Stromal cell of bone marrow (primary cell): ENCODE results near the gene MOK.
"Not testable (repeated sequence)": the region's sequence is repeated elsewhere in the genome, so short reads cannot be mapped to it uniquely, and the experiment has no call there.

Experiments used
- DNase-seq: peaks from one replicate; pipeline ENCODE4 v3.0.0-alpha.2; 2012; ENCODE audit warnings: low read depth

The MOK gene, protein sequence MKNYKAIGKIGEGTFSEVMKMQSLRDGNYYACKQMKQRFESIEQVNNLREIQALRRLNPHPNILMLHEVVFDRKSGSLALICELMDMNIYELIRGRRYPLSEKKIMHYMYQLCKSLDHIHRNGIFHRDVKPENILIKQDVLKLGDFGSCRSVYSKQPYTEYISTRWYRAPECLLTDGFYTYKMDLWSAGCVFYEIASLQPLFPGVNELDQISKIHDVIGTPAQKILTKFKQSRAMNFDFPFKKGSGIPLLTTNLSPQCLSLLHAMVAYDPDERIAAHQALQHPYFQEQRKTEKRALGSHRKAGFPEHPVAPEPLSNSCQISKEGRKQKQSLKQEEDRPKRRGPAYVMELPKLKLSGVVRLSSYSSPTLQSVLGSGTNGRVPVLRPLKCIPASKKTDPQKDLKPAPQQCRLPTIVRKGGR

DNA sequence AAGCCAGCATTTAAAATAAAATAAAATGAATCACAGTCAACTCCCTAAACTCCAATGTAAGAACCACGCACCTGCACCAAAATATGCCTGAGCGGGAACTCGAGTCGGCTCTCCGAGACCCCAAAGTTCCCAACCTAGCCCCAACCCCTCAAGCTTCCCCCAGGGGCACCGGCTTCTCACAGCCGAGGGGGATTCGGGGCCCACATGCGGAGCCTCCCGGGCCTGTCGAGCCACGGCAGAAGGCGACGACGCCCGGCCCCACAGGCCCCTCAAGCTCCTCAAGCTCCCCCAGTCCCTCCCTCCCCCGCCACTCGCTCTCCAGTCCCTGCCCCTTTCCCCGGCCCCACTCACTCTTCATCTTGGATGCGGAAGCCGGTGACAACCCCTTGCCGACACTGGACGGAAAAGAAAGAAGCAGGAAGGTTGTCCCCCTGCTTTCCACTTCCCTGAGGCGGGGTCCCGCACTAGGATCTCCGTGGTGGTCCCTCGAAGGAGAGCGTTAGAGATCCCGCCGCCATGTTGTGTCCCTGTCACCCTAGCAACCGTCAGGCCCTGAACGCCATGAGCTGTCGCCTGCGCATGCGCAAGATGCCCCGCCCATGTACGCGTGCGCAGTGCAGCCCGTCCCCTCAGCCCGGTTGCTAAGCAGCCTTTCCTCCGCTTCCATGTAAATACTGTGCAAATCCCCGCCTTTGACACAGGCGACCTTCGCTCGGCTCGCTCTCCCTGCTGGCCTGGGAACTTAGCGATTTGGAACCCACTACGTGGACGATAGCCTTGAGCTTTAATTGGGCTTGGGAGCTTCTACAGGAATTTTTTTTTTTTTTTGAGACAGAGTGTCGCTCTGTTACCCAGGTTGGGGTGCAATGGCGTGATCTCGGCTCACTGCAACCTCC lies at the start of gene MOK:
Gene MOK (minus strand): TSS at position 554 of the 896 bp plus-strand sequence. CDS start 196 bp downstream, at position 358.
- peak; percentile 93 for DNase-seq

- DNase-seq, result no peak
These were observed 48.2 kb upstream of the MOK start for GRCh38 chr14:102353126-102353619.

- no peak for DNase-seq
These were observed 47.2 kb upstream of the MOK start for GRCh38 chr14:102352213-102352612.

DNA sequence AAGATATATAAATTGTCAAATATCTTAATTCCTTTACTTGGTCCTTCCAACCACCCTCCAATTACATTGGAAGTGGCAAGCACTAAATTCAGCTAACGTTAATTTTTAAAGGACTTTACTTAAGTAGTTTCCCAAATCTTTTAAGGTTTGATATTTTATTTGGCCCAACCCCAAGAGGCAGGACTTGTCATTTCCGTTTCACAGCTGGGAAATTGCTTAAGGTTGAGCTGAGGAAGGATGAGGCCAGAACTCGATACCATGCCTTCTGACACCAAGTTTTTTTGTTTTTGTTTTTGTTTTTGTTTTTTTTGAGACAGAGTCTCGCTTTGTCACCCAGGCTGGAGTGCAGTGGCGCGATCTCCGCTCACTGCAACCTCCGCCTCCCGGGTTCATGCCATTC lies 46.6 kb upstream of the MOK start:
- peak; percentile 18 for DNase-seq

DNA sequence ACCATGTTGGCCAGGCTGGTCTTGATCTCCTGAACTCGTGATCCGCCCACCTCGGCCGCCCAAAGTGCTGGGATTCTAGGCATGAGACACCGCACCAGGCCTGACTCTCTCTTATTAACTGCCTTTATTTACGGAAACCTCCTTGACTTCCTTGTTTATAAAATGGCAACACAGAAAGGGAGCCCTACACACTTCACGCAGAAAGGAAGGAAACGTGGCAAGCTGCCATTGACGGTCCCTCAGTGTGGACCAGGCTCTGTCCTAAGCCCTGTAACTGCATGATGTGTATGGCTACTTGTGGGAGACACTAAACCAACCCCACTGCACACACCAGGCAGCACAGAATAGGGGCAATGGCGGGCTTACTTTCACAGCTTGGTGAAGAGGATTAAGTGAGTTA lies 46.1 kb upstream of the MOK start:
- no peak for DNase-seq

GRCh38 chr14:102348376-102348775 lies 43.4 kb upstream of the MOK start:
- DNase-seq, result no peak

- DNase-seq, result no peak
These were observed 41.7 kb upstream of the MOK start for GRCh38 chr14:102346645-102347044.

GRCh38 chr14:102345232-102345631 lies 40.3 kb upstream of the MOK start:
- DNase-seq, result no peak

DNA sequence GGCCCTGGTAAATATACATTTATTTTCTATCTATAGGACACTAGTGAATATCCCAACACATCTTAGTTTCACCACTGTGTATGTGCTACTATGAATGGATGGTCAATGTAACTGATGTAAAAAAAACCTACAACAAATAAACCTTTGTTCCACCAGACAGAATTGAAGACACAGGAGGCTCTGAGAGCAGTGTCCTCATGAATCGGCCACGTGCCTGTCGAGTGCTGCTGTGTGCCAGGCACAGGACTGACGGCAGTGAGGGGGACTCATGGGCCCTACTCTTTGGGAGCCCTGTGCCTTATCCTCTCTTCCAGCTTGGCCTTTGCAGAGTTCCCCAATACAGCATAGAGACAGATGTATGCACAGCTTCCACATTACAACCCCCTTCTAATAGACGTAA lies 39.5 kb upstream of the MOK start:
- no peak for DNase-seq

GRCh38 chr14:102344084-102344483 lies 39.1 kb upstream of the MOK start:
- DNase-seq, result no peak

DNA sequence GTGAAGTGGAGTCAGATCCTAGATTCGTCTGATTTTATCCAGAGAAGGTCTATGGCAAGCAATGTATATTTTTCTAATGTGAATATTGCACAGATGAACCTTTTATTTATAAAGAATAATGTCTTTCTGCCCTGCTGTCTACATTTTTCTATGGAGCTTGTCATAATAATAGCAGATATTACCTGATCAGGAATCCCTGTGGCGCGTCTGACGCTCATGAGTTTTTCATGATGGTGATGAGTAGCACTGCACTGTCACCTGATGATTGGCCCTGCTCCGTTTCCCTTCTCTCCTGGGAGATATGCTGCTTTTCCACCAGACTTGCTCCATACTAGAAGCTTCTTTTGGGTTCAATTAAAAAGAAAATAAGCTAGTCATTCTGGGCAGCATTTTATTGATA lies 37.3 kb upstream of the MOK start:
- DNase-seq, result no peak

DNA sequence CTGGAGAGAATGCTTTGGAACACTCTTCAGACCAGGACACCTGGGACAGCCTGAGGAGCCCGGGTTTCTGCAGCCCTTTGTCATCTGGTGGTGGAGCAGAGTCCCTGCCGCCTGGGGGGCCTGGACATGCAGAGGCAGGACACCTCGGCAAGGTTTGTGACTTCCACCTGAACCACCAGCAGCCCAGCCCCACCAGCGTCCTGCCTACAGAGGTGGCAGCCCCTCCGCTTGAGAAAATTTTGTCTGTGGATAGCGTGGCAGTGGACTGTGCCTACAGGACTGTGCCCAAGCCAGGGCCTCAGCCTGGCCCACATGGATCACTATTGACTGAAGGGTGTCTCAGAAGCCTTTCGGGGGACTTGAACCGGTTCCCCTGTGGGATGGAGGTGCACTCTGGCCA lies 36.6 kb upstream of the MOK start:
- DNase-seq, result no peak

GRCh38 chr14:102338724-102339123 lies 33.8 kb upstream of the MOK start:
- DNase-seq, result no peak

DNA sequence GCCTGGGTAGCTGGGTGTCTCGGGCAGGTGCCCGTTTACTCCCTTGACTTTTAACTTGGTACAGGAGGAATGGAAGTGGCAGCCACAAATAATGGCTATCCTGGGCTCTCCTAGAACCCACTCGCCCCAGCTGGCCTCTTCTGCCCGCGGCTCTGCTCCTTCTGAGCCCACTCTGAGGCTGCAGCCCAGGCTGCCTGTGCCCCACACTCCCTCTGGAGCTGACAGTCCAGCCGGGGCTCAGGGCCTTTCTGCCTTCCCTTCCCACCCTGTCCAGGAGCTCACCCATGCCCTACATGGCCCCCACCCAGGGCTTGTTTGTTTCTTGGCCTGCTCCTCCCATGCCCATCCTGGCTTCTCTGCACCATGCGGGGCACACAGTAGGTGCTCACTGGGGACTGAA lies 30.2 kb upstream of the MOK start:
- DNase-seq, result no peak

DNA sequence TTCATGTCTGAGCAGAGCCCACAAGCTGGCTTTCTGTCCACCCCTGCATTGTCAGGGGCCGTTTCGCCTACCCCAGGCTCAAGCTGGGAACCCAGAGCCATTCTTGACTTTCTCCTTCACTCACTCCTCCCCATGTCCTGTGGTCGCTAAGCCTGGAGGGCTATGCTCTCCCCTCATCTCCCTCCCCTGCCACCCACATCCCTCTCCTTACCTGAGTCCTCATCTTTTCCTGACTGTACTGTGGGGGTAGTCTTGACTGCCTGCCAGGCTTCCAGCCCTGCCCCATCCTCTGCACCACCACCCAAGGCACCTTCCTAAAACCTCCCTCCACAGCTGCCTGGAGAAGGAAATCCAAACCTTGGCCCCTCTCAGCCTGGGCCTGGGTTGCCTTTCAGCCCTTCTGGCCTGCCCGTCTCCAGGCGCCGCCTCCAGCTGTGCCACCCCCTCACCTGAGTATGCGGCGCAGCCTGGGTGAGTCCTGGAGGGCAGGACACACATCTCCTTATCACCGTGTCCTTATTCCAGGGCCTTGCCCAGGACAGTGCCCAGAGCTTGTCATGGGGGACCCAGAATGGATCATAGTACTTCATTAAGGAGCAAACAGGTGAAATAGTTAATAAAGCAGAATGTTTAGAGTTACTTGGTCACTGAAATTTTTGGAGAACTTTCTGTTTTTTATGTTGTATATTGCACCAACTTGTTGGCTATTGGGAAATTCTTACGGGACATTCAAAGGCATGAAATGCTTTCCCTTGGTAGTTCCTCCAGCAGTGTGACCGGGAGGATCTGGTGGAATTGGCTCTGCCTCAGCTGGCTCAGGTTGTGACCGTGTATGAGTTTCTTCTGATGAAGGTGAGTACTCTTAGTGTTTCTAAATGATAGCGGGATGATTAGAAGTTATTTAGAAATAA lies 29.1 kb upstream of the MOK start:
- DNase-seq, result no peak

- DNase-seq, result no peak
These were observed 28.4 kb upstream of the MOK start for GRCh38 chr14:102333390-102333789.

GRCh38 chr14:102330806-102331205 lies 25.8 kb upstream of the MOK start:
- no peak for DNase-seq

GRCh38 chr14:102329381-102329780 lies 24.4 kb upstream of the MOK start:
- DNase-seq, result not testable (repeated sequence)

GRCh38 chr14:102326583-102326982 lies 21.6 kb upstream of the MOK start:
- DNase-seq, result no peak

- no peak for DNase-seq
These were observed 20.9 kb upstream of the MOK start for GRCh38 chr14:102325791-102326345.

DNA sequence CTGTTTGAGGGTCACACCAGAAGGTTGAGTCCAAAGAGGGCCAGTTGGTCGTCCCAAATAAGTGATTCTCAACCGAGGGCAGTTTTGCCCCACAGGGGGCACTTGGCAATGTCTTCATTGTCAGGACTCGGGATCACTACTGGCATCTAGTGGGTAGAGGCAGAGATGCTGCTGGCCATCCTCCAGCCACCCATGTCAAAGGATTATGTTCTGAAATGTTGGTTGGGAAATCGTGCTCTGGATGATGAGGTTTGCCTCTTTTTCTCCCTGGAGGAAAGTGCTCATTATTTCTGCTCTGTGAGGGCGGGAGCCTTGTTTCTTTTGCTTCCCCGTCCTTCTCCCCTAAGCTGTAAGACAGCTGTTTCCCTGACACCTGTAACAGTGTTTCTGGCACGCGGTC lies 18.1 kb upstream of the MOK start:
- peak; percentile 91 for DNase-seq
